ENCODE data around the gene PHLDA2. TPM values are rescaled to one million over a fixed set of nuclear protein-coding genes. Genes with fewer than 3 reads are reported as not detected.

PHLDA2 gene
- total and polyA plus RNA-seq, 2 of the 13 experiments (the other 11 are each of a cell fraction or from before 2014, with no cell fraction given): 0.55 to 0.78 TPM

- DNase-seq (ENCODE audit: low spot score): no peak
These were observed 4.3 kb upstream of the PHLDA2 start for GRCh38 chr11:2933375-2934020.

GRCh38 chr11:2932850-2933251 lies 3.6 kb upstream of the PHLDA2 start:
- H3K4me2 ChIP-seq (ENCODE audit: low read depth, low read length): no peak overlapping the region
- ATAC-seq (no peak), DNase-seq (ENCODE audit: low spot score) (no peak), FAIRE-seq (no peak)
- H3K9ac ChIP-seq (ENCODE audit: insufficient read depth, low read depth, low read length): no peak overlapping the region
- H3K79me2 ChIP-seq (ENCODE audit: insufficient read depth, low read length): no peaks in the 10 kb centered on the region
- peaks cover 3 to 18% of the 10 kb centered on the region in 2 experiments for H3K27me3 ChIP-seq (ENCODE audit: control insufficient read depth in 1 of 2, insufficient read depth in 2 of 2, low read length in 2 of 2)
- no peak overlapping the region for H2AFZ ChIP-seq (ENCODE audit: low read length)
- H3K9me3 ChIP-seq (ENCODE audit: low read length): peaks cover 5% of the 10 kb centered on the region; the same call in 1 of the 2 replicates
- no peaks in the 10 kb centered on the region for H3K36me3 ChIP-seq (replicated peaks in 1 of 2; ENCODE audit: control insufficient read depth in 1 of 2, insufficient read depth in 2 of 2, low read length in 2 of 2)
- no peak overlapping the region for H3K4me3 ChIP-seq (replicated peaks in 1 of 3; ENCODE audit: insufficient read depth in 1 of 3, low read depth in 2 of 3, low read length in 3 of 3)
- no peaks in the 10 kb centered on the region for H4K20me1 ChIP-seq (ENCODE audit: insufficient read depth, low read length)
- ChIA-PET POLR2A (no interaction called here), CTCF (ENCODE audit: low intra/inter-chr PET ratio, low total read pairs) (interaction anchor here (0.8 kb wide), 1 partner anchor 400 kb away, joined by 3 read pairs; no protein-coding TSS in a partner anchor)
- WGBS (ENCODE audit: low lambda C conversion rate): 40% methylated on average over 3 of the region's 15 CpGs
- BruUV-seq (replicated peaks): no TSS peak
- H3K4me1 ChIP-seq (ENCODE audit: insufficient read depth, low read length): peaks cover 11% of the 10 kb centered on the region
- TF ChIP-seq BHLHE40 (IDR thresholded peaks at IDR 0.05; ENCODE audit: low read length): peak; percentile 54; the same call in 1 of the 2 replicates
- TF ChIP-seq ZSCAN30 (CRISPR knock-in tag; IDR thresholded peaks at IDR 0.05): no peak
- 0 out of 2 replicates have a peak, but pooled peaks have one; percentile 13 for TF ChIP-seq KDM2A (CRISPR knock-in tag; IDR thresholded peaks at IDR 0.05; ENCODE audit: borderline replicate concordance, low read depth)
- in situ Hi-C loops (cut with HindIII; ENCODE audit: extremely low pct_ligation_motif_present, low pct_unique_long_range_greater_than_20kb): no loop called here
- intact Hi-C loops (cut with micrococcal nuclease; ENCODE audit: unreplicated experiment): no loop called here
- H3K27ac ChIP-seq (ENCODE audit: extremely low read length, insufficient read depth, low read length): no peak overlapping the region

More at GRCh38 chr11:2933375-2934020, 4.3 kb upstream of the PHLDA2 start:
- H3K79me2 ChIP-seq (ENCODE audit: insufficient read depth, low read length): no peaks in the 10 kb centered on the region
- no peak overlapping the region for H3K9ac ChIP-seq (ENCODE audit: insufficient read depth, low read depth, low read length)
- H3K27ac ChIP-seq (ENCODE audit: extremely low read length, insufficient read depth, low read length): no peak overlapping the region
- in situ Hi-C loops (cut with HindIII; ENCODE audit: extremely low pct_ligation_motif_present, low pct_unique_long_range_greater_than_20kb) (no loop called here), intact Hi-C loops (cut with micrococcal nuclease; ENCODE audit: unreplicated experiment) (no loop called here)
- WGBS (ENCODE audit: low lambda C conversion rate): no CpG with 5 or more reads among the region's 12 CpGs
- no peak overlapping the region for H2AFZ ChIP-seq (ENCODE audit: low read length)
- H3K36me3 ChIP-seq (replicated peaks in 1 of 2; ENCODE audit: control insufficient read depth in 1 of 2, insufficient read depth in 2 of 2, low read length in 2 of 2): no peaks in the 10 kb centered on the region
- BruUV-seq (replicated peaks): no TSS peak
- CTCF ChIA-PET (ENCODE audit: low intra/inter-chr PET ratio, low total read pairs): no interaction called here
- peaks cover 2 to 12% of the 10 kb centered on the region in 2 experiments; a peak in 4 of 5 replicates for H3K27me3 ChIP-seq (ENCODE audit: control insufficient read depth in 1 of 2, insufficient read depth in 2 of 2, low read length in 2 of 2)
- POLR2A ChIA-PET: no interaction called here
- peaks cover 11% of the 10 kb centered on the region; the same call in 1 of the 2 replicates for H3K9me3 ChIP-seq (ENCODE audit: low read length)
- H3K4me2 ChIP-seq (ENCODE audit: low read depth, low read length): no peak overlapping the region
- no peaks in the 10 kb centered on the region for H4K20me1 ChIP-seq (ENCODE audit: insufficient read depth, low read length)
- FAIRE-seq (no peak), ATAC-seq (no peak)
- TF ChIP-seq AGO2 (optimal IDR thresholded peaks at IDR 0.05; ENCODE audit: low read depth, low read length) (peak; percentile 57), ZFP36 (IDR thresholded peaks at IDR 0.05; ENCODE audit: borderline replicate concordance, low read depth, low read length, partially characterized antibody) (no peak)
- H3K4me3 ChIP-seq (replicated peaks in 1 of 3; ENCODE audit: insufficient read depth in 1 of 3, low read depth in 2 of 3, low read length in 3 of 3): no peak overlapping the region
- peaks cover 11% of the 10 kb centered on the region for H3K4me1 ChIP-seq (ENCODE audit: insufficient read depth, low read length)

Measured in HepG2 (cell line).